ENCODE measurements around the gene SEMA4G. TPM values are rescaled to one million over a fixed set of nuclear protein-coding genes. Genes with fewer than 3 reads are reported as not detected.

Gene SEMA4G
- total and polyA plus RNA-seq, 4 donors, result 1.2 to 7.4 (median 2.8) TPM

DNA sequence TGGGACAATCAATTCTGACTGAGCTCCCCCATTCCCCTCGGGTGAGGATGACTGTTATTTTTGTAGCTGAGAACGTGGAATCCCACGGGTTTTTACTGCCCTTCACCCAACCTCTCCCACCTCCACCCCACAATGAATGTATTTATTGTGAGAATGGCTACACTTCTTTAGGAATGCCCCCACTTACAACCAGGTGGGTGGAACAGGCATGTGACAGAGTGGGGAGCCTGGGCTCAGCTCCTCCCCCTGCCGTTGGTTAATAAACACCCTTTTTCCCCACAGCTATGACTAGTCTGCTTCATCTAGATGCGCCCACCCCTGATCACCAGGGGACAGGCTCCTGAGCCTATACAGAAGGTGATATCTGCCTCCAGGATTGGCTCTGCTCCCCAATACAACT is 16.0 kb downstream of the SEMA4G start:
- Histone ChIP-seq H3K4me3 (no peak overlapping the region), H3K9me3 (ENCODE audit: control insufficient read depth in 4 of 4, insufficient read depth in 3 of 4, low read length in 3 of 4) (no peaks in the 10 kb centered on the region), H3K9ac (ENCODE audit: insufficient read depth in 1 of 2, low read length in 2 of 2) (no peak overlapping the region), H3K4me1 (ENCODE audit: control insufficient read depth in 5 of 5, insufficient read depth in 5 of 5, low read length in 5 of 5) (peaks cover 7 to 21% (median 10%) of the 10 kb centered on the region in 5 donors), H3K27ac (ENCODE audit: low read depth in 1 of 2, low read length in 1 of 2) (no peak overlapping the region), H3K36me3 (ENCODE audit: control insufficient read depth in 4 of 4, insufficient read depth in 4 of 4, low read length in 4 of 4) (peaks cover 3 to 33% (median 26%) of the 10 kb centered on the region in 4 donors), H3K27me3 (ENCODE audit: control insufficient read depth in 3 of 3, insufficient read depth in 3 of 3, low read length in 2 of 3) (no peaks in the 10 kb centered on the region)
- no peak for DNase-seq
- no peak for TF ChIP-seq CTCF (IDR thresholded peaks at IDR 0.05; ENCODE audit: control extremely low read depth, extremely low read depth)
- ATAC-seq (ENCODE audit: insufficient read depth, low FRiP score), result no peak
- 69 to 85% methylated on average over 5 of the region's 5 CpGs for WGBS, 2 donors

DNA sequence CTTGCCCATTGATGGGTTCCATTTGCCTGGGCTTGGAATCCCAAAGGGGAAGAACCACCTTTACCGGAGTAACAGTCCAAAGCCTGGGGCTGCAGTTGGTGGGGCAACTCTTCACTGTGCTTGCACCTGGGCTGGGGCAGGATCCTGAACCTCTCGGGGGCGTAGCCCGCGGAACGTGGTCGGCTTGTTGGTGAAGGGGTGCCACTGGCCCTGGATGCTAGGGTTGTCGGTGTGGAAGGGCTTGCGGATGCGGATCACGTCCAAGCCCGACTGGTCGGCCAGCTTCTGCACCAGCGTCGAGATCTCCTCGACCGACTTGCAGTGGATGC is 17.3 kb downstream of the SEMA4G start:
- no peaks in the 10 kb centered on the region for H3K27me3 ChIP-seq (ENCODE audit: control insufficient read depth in 3 of 3, insufficient read depth in 3 of 3, low read length in 2 of 3)
- no peak overlapping the region for H3K27ac ChIP-seq (ENCODE audit: low read depth in 1 of 2, low read length in 1 of 2)
- H3K9ac ChIP-seq (ENCODE audit: insufficient read depth in 1 of 2, low read length in 2 of 2), result peak overlapping the region in 1 of 2 donors; percentile 7
- peaks cover 6 to 32% (median 25%) of the 10 kb centered on the region in 4 donors for H3K36me3 ChIP-seq (ENCODE audit: control insufficient read depth in 4 of 4, insufficient read depth in 4 of 4, low read length in 4 of 4)
- H3K4me1 ChIP-seq (ENCODE audit: control insufficient read depth in 5 of 5, insufficient read depth in 5 of 5, low read length in 5 of 5), result peaks cover 7 to 21% (median 10%) of the 10 kb centered on the region in 5 donors
- no peak for TF ChIP-seq CTCF (IDR thresholded peaks at IDR 0.05; ENCODE audit: control extremely low read depth, extremely low read depth)
- no peaks in the 10 kb centered on the region for H3K9me3 ChIP-seq (ENCODE audit: control insufficient read depth in 4 of 4, insufficient read depth in 3 of 4, low read length in 3 of 4)
- WGBS, 2 donors, result 21 to 27% methylated on average over 17 of the region's 17 CpGs
- peak overlapping the region; percentile 82 for H3K4me3 ChIP-seq
- DNase-seq (no peak), ATAC-seq (ENCODE audit: insufficient read depth, low FRiP score) (no peak)

DNA sequence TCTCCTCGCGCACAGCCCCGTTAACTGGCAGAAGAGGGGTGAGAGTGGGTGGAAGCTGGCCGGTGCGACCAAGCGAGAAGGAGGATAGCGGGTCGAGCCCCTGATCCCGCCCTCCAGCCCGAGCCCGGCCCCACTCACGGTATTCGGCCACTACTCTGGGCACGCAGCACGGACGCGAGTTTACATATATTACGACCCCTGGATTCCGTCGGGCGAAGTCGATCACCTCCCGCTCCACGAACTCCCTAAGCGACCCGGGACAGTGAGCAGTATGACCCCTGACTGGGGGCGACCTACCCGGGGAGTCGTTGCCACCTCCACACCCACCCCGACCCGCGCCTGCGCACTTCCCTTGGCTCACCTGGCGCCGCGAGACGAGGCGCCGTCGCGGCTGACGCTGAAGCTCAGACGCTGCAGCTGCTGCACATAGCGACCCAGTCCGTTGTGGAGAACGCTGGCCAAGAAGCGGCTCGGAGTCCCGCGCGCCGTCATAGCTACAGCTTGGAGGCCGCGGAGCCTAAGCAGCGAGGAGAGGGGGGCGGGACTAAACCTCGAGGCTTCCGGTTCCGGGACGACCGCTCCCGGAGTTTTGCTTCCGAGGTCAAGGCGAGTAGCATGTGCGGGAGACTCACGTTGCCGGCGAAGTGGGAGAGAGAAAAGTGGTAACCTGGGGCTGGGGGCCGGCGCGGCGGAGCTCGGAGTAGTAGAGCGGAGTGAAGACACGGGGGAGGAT is 17.8 kb downstream of the SEMA4G start, which contains the start of the genes MRPL43 and TWNK:
MRPL43 (minus strand) TSS at position 546 of the 733 bp plus-strand sequence; CDS start at position 492, 54 bp downstream.
TWNK (plus strand) TSS at position 592 of the 733 bp plus-strand sequence. CDS start 668 bp downstream, outside the sequence.
- H3K27ac ChIP-seq (ENCODE audit: low read depth in 1 of 2, low read length in 1 of 2), result peak within 1 kb of the TSS; percentile 80 to 84
- WGBS, 2 donors, result 1% methylated on average over 73 to 75 of the region's 75 CpGs
- H3K27me3 ChIP-seq (ENCODE audit: control insufficient read depth in 3 of 3, insufficient read depth in 3 of 3, low read length in 2 of 3), result no peaks in the 10 kb centered on the region
- peaks cover 7 to 21% (median 10%) of the 10 kb centered on the region in 5 donors for H3K4me1 ChIP-seq (ENCODE audit: control insufficient read depth in 5 of 5, insufficient read depth in 5 of 5, low read length in 5 of 5)
- peak within 1 kb of the TSS in 1 of 2 donors; percentile 7 for H3K9ac ChIP-seq (ENCODE audit: insufficient read depth in 1 of 2, low read length in 2 of 2)
- H3K4me3 ChIP-seq, result peak within 1 kb of the TSS; percentile 82
- ATAC-seq (ENCODE audit: insufficient read depth, low FRiP score) (peak; percentile 80), DNase-seq (peak; percentile 84 to 88 (median 85))
- H3K36me3 ChIP-seq (ENCODE audit: control insufficient read depth in 4 of 4, insufficient read depth in 4 of 4, low read length in 4 of 4), result peaks cover 6 to 32% (median 24%) of the 10 kb centered on the region in 4 donors
- no peak for TF ChIP-seq CTCF (IDR thresholded peaks at IDR 0.05; ENCODE audit: control extremely low read depth, extremely low read depth)
- no peaks in the 10 kb centered on the region for H3K9me3 ChIP-seq (ENCODE audit: control insufficient read depth in 4 of 4, insufficient read depth in 3 of 4, low read length in 3 of 4)
